Heart left ventricle (tissue), 13 donors: ENCODE measurements around the gene CCDC24.

Experiments used
- CTCF ChIP-seq, 12 donors: fragments of 200-600 bp; sonication (generic) in 4 of 12; IDR thresholded peaks; one replicate each; pipeline versions ENCODE4 v1.5.0 to v1.8.0; 2018 to 2022; ENCODE audit warnings: antibody characterized with exemption in 12 of 12, mild to moderate bottlenecking in 5 of 12
- POLR2A ChIP-seq, 2 donors: fragments of 450-650 bp; IDR thresholded peaks; one replicate each; pipeline ENCODE4 v1.6.1; 2017; ENCODE audit warnings: antibody characterized with exemption in 2 of 2, mild to moderate bottlenecking in 2 of 2, moderate library complexity in 2 of 2
- donor health status: ischemic (EF 13 %, LVEDD 7.1; RV severe dilation, severe dysfunction).
- donor health status: DM: no; HTN: yes; CAD: no.
- donor health status: DM: no; HTN: no; CAD: no.
- donor health status: ischemic (EF 25% LVEDD 6.9; RV normal size, moderate dysfunction).
- donor health status: ischemic (EF 25% LVEDD 5.7; RV mildly dilated, moderate dysfunction).
- donor health status: ischemic (EF 35%, LVEDD 5.7; RV mildly dilated, moderate dysfunction).
- donor health status: nonischemic (EF 11% LVEDD 7.7; RV severe dilation, severe dysfunction).
- donor health status: DM: yes; HTN: yes; CAD: no.
- donor health status: PGD.
- donor health status: ischemic (EF 29% LVEDD 5.4; RV normal size, mild dysfunction).
- donor health status: nonischemic (EF 23%, LVEDD 6.1; RV moderate dilation, normal function).

- peak; percentile 64 to 85 (median 74) for TF ChIP-seq CTCF (IDR thresholded peaks at IDR 0.05)
- TF ChIP-seq POLR2A (IDR thresholded peaks at IDR 0.05): no peak
These were observed 45.2 kb downstream of the CCDC24 start for GRCh38 chr1:44036409-44037139.
